H54 (cell line): Measurements from ENCODE around the gene EMP3.
"Not testable (repeated sequence)": the region's sequence is repeated elsewhere in the genome, so short reads cannot be mapped to it uniquely, and the experiment has no call there.

Experiments
- DNase-seq: peaks from one replicate; pipeline ENCODE4 v3.0.0; 2011; ENCODE audit warnings: low spot score, mixed read lengths; ENCODE audit not compliant: insufficient read length
- FAIRE-seq: peaks from 3 replicates; lab custom pipeline; 2011; peaks lifted over from hg19 to GRCh38; lab: Jason Lieb, UNC
- POLR2A ChIP-seq: IDR thresholded peaks from 2 replicates; pipeline ENCODE4 v1.6.1; 2011; ENCODE audit warnings: low read depth, mild to moderate bottlenecking, low read length

Gene EMP3

DNA sequence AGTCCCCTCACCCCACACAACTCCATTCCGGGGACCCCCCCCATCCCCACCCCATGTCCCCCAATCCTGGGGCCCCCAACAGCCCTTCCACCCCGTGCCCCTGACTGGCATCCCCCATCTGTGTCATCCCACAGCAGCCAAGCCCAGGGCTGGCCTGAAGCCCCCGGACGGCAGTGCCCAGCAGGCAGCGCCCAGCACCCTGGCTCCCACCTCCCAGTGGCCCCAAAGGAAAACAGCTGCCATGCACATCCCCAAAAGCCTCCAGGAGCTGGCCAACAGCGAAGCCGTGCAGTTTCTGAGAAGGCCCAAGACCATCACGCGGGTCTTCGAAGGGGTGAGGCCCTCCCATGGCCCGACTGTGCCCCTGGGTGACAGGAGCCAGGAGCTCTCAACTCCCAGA lies 40.2 kb downstream of the EMP3 start:
- no peak for TF ChIP-seq POLR2A
- DNase-seq (no peak), FAIRE-seq (no peak)

- FAIRE-seq: no peak
- DNase-seq: no peak
- TF ChIP-seq POLR2A: no peak
Observed at GRCh38 chr19:48367855-48368254, 42.5 kb downstream of the EMP3 start.

GRCh38 chr19:48368936-48369335 lies 43.6 kb downstream of the EMP3 start:
- TF ChIP-seq POLR2A: no peak
- FAIRE-seq (no peak), DNase-seq (no peak)

GRCh38 chr19:48370955-48371354 lies 45.6 kb downstream of the EMP3 start:
- no peak for FAIRE-seq
- DNase-seq: no peak
- no peak for TF ChIP-seq POLR2A

- TF ChIP-seq POLR2A: no peak
- DNase-seq: no peak
- no peak for FAIRE-seq
Observed at GRCh38 chr19:48371367-48371766, 46.0 kb downstream of the EMP3 start.

DNA sequence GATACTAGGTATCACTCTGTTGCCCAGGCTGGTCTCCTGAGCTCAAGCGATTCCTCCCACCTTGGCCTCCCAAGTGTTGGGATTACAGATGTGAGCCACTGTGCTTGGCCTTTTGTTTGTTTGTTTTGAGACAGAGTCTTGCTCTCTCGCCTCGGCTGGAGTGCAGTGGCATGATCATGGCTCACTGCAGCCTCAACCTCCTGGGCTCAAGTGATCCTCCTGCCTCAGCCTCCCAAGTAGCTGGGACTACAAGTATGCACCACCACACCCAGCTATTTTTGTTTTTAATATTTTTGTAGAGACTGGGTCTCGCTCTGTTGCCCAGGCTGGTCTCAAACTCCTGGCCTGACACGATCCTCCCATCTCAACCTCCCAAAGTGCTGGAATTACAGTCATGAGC lies 46.4 kb downstream of the EMP3 start:
- FAIRE-seq, DNase-seq: not testable (repeated sequence)

DNA sequence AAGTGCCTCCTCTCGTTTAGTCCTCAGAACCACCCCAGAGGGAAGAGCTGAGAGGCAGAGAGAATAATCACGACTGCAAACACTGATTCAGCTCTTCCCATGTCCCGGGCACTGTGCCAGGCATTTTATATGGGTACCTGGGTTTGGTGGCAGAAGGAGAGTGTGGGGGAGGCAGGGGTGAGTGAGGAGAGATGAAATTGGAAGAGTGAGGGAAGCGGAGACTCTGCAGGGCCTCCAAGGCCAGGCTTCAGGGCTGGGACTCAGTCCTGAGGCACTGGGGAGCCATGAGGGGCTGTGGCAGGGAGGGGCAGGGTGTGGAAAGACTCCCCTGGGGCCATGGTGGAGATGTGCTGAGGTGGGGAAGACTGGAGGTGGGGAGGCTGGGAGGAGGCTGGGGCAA lies 47.6 kb downstream of the EMP3 start:
- FAIRE-seq: no peak

DNA sequence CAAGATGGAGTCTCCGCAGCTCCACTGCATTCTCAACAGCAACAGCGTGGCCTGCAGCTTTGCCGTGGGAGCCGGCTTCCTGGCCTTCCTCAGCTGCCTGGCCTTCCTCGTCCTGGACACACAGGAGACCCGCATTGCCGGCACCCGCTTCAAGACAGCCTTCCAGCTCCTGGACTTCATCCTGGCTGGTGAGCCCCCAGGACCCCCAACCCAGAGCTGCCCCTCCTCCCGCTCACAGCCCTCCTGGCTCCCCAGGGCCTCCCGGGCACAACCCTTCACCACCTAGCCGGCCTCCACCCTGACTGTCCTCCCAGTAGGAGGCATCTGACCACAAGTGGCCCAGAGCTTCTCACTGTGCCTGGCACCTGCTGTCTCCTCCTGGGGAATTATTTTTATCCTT lies 48.2 kb downstream of the EMP3 start:
- TF ChIP-seq POLR2A: no peak
- no peak for DNase-seq

More for the DNA sequence above, 47.6 kb downstream of the EMP3 start:
- TF ChIP-seq POLR2A: no peak
- no peak for DNase-seq

DNA sequence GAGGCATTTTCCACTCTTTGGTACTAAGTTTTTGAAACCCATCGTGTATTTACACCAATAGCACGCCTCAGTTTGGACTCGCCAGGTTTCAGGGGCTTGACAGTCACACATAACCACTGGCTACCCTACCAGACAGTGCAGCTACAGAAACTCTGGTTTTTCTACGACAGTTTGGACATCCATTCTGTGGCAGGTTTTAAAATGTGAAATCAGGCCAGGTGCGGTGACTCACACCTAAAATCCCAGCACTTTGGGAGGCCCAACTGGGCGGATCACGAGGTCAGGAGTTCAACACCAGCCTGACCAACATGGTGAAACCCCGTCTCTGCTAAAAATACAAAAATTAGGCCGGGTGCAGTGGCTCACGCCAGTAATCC lies 52.8 kb downstream of the EMP3 start:
- TF ChIP-seq POLR2A: no peak
- DNase-seq (no peak), FAIRE-seq (no peak)

More for the DNA sequence above, 48.2 kb downstream of the EMP3 start:
- no peak for FAIRE-seq

GRCh38 chr19:48379058-48379457 lies 53.7 kb downstream of the EMP3 start:
- FAIRE-seq: no peak

More at GRCh38 chr19:48379058-48379457, 53.7 kb downstream of the EMP3 start:
- no peak for TF ChIP-seq POLR2A
- no peak for DNase-seq
